MM.1S (cell line): ENCODE measurements around the gene ANKS1B.

Experiments used
- DNase-seq: peaks from one replicate; pipeline ENCODE4 v3.0.0-alpha.2; 2015
- H2AFZ ChIP-seq: fragments of 300-600 bp; sonication (generic); 2 replicates; pipeline ENCODE4 v1.6.0; 2016; ENCODE audit warnings: antibody characterized with exemption, low read length
- H3F3A ChIP-seq: fragments of 300-600 bp; sonication (generic); 2 replicates; pipeline ENCODE4 v1.6.1; 2016; ENCODE audit warnings: mild to moderate bottlenecking, antibody characterized with exemption, low read length, moderate library complexity, mixed read lengths; ENCODE audit not compliant: insufficient read depth
- H3K27ac ChIP-seq: fragments of 300-600 bp; sonication (generic); 2 replicates; pipeline ENCODE4 v1.5.1; 2016; ENCODE audit warnings: mild to moderate bottlenecking, low read length
- H3K27me3 ChIP-seq: fragments of 300-600 bp; sonication (generic); replicated peaks from 2 replicates; pipeline ENCODE4 v1.6.0; 2016; ENCODE audit warnings: low read length; ENCODE audit not compliant: insufficient read depth
- H3K36me3 ChIP-seq: fragments of 300-600 bp; sonication (generic); replicated peaks from 2 replicates; pipeline ENCODE4 v1.6.1; 2016; ENCODE audit warnings: mild to moderate bottlenecking, low read length, mixed read lengths; ENCODE audit not compliant: insufficient read depth
- H3K4me1 ChIP-seq: fragments of 300-600 bp; sonication (generic); 2 replicates; pipeline ENCODE4 v1.6.1; 2016; ENCODE audit warnings: low read length, mixed read lengths
- H3K4me2 ChIP-seq: fragments of 300-600 bp; sonication (generic); 2 replicates; pipeline ENCODE4 v1.6.0; 2016; ENCODE audit warnings: low read depth, low read length
- H3K4me3 ChIP-seq: fragments of 300-600 bp; sonication (generic); 2 replicates; pipeline ENCODE4 v1.5.1; 2016; ENCODE audit warnings: low read length, mixed read lengths
- H3K79me2 ChIP-seq: fragments of 300-600 bp; sonication (generic); 2 replicates; pipeline ENCODE4 v1.6.1; 2016; ENCODE audit warnings: mixed run types, low read length, mixed read lengths
- H3K9ac ChIP-seq: fragments of 300-600 bp; sonication (generic); 2 replicates; pipeline ENCODE4 v1.6.1; 2016; ENCODE audit warnings: low read length, mixed read lengths
- H3K9me2 ChIP-seq: fragments of 300-600 bp; sonication (generic); replicated peaks from 2 replicates; pipeline ENCODE4 v1.6.1; 2016; ENCODE audit warnings: mild to moderate bottlenecking, low read length, mixed read lengths; ENCODE audit not compliant: insufficient read depth
- H3K9me3 ChIP-seq: fragments of 300-600 bp; sonication (generic); replicated peaks from 2 replicates; pipeline ENCODE4 v1.6.1; 2016; ENCODE audit warnings: mild to moderate bottlenecking, low read length, mixed read lengths; ENCODE audit not compliant: insufficient read depth
- H4K20me1 ChIP-seq: fragments of 300-600 bp; sonication (generic); 2 replicates; pipeline ENCODE4 v1.6.1; 2016; ENCODE audit warnings: mild to moderate bottlenecking, low read length, moderate library complexity, mixed read lengths; ENCODE audit not compliant: insufficient read depth
- EZH2 ChIP-seq: fragments of 300-600 bp; sonication (generic); optimal IDR thresholded peaks from 2 replicates; pipeline ENCODE3; 2017; ENCODE audit warnings: low read depth, mild to moderate bottlenecking, antibody characterized with exemption, low read length, mixed read lengths
- EZH2phosphoT487 ChIP-seq: fragments of 300-600 bp; sonication (generic); IDR thresholded peaks from 2 replicates; pipeline ENCODE4 v1.6.1; 2018; ENCODE audit warnings: antibody characterized with exemption, low read length
- TF ChIP-seq, protein P1 (sequence below): fragments of 300-600 bp; sonication (generic); IDR thresholded peaks from 2 replicates; pipeline ENCODE4 v1.5.1; 2016; ENCODE audit warnings: antibody characterized with exemption, low read length, mixed read lengths

Gene ANKS1B

DNA sequence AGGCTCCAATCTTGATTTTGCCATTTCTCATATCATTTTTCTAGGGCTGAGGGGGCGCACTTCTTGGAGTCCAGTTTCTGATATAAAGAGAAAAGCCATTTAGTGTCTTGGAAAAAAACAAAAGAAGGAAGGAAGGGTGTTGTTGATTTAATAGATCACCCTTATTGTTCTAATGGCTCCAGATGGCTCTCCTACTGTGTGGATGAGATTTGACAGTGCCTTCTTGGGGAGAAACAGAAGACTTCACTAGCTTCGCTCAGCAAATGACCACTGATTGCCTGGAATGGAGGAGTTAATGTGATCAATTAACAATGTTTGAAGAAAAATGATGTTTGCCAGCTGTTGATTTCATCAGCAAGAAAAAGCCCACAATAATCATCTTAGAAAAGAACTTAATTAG lies 1123.5 kb downstream of the ANKS1B start:
- DNase-seq = no peak
- TF ChIP-seq EZH2 = no peak
- TF ChIP-seq EZH2phosphoT487 = no peak
- TF ChIP-seq, protein P1, sequence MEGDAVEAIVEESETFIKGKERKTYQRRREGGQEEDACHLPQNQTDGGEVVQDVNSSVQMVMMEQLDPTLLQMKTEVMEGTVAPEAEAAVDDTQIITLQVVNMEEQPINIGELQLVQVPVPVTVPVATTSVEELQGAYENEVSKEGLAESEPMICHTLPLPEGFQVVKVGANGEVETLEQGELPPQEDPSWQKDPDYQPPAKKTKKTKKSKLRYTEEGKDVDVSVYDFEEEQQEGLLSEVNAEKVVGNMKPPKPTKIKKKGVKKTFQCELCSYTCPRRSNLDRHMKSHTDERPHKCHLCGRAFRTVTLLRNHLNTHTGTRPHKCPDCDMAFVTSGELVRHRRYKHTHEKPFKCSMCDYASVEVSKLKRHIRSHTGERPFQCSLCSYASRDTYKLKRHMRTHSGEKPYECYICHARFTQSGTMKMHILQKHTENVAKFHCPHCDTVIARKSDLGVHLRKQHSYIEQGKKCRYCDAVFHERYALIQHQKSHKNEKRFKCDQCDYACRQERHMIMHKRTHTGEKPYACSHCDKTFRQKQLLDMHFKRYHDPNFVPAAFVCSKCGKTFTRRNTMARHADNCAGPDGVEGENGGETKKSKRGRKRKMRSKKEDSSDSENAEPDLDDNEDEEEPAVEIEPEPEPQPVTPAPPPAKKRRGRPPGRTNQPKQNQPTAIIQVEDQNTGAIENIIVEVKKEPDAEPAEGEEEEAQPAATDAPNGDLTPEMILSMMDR = no peak
- Histone ChIP-seq H4K20me1 (no peaks in the 10 kb centered on the region), H3K27ac (no peak overlapping the region), H3K36me3 (no peaks in the 10 kb centered on the region), H3K9me3 (no peaks in the 10 kb centered on the region), H3K79me2 (no peaks in the 10 kb centered on the region), H2AFZ (no peak overlapping the region), H3F3A (no peaks in the 10 kb centered on the region), H3K27me3 (no peaks in the 10 kb centered on the region), H3K9ac (no peak overlapping the region), H3K4me1 (no peaks in the 10 kb centered on the region), H3K9me2 (no peaks in the 10 kb centered on the region), H3K4me3 (no peak overlapping the region), H3K4me2 (no peak overlapping the region)

DNA sequence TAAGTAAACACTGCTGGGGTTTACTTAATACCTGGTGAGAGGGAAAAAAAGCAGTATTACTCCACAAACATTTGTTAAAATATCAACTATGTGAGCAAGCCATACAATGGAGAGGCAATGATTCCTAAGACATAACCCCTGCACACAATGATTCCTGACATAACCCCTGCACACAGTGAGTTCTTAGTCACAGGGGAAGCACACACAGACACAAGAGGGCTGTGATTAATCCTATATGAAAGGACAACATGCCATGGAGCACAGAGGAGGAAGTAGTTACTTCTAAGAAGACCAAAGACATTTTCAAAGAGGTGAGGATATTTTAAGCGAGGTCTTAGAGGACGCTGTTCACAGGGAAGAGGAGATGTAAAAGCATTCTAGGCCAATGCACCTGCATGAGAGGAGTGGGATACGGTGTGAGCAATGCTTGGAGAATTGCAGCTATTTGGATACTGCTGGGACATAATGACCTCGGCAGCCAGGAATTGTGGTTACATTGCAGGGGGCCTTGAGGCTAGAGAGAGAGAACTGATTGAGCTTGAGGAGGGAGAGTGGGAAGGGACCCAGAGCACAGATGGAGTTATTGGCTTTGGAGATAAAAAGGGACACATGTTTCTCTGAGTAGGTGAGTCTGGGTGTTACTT lies 1127.7 kb downstream of the ANKS1B start:
- no peak for DNase-seq
- no peak overlapping the region for H3K27ac ChIP-seq
- no peak overlapping the region for H3K4me2 ChIP-seq

DNA sequence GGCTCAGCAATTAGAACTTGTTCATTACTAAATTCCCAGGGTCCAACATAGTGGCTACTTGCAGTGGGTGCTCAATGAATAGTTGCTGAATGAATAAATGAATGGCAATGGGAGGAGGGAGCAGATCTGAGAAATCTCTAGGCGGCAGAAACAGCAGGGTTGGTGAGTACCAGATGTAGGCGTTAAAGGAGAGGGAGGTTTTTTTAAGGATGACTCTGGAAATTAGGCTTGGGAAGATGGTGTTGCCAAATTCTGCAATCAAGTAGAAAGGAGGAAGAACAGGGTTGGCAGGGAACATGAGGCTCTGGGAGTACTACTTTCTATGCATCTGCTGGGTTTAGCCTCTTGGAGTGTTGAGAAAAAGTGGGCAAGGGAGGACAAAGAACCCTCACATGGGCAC lies 1132.6 kb downstream of the ANKS1B start:
- no peaks in the 10 kb centered on the region for H3K27me3 ChIP-seq
- H3K9me3 ChIP-seq = no peaks in the 10 kb centered on the region
- no peaks in the 10 kb centered on the region for H3K4me1 ChIP-seq
- no peak overlapping the region for H3K9ac ChIP-seq
- no peak overlapping the region for H3K4me3 ChIP-seq
- no peaks in the 10 kb centered on the region for H3K9me2 ChIP-seq
- no peaks in the 10 kb centered on the region for H3K79me2 ChIP-seq
- no peaks in the 10 kb centered on the region for H3K36me3 ChIP-seq
- H2AFZ ChIP-seq = no peak overlapping the region
- no peaks in the 10 kb centered on the region for H3F3A ChIP-seq
- H3K4me2 ChIP-seq = no peak overlapping the region
- TF ChIP-seq EZH2phosphoT487 = no peak
- H3K27ac ChIP-seq = no peak overlapping the region
- no peaks in the 10 kb centered on the region for H4K20me1 ChIP-seq
- no peak for DNase-seq

More for the DNA sequence above, 1127.7 kb downstream of the ANKS1B start:
- H3K27me3 ChIP-seq = no peaks in the 10 kb centered on the region
- no peak overlapping the region for H3K4me3 ChIP-seq
- H3F3A ChIP-seq = no peaks in the 10 kb centered on the region
- TF ChIP-seq, protein P1 = no peak
- TF ChIP-seq EZH2phosphoT487 (no peak), EZH2 (no peak)
- H3K9me2 ChIP-seq = no peaks in the 10 kb centered on the region
- no peak overlapping the region for H3K9ac ChIP-seq
- no peak overlapping the region for H2AFZ ChIP-seq
- H4K20me1 ChIP-seq = no peaks in the 10 kb centered on the region
- H3K36me3 ChIP-seq = no peaks in the 10 kb centered on the region
- no peaks in the 10 kb centered on the region for H3K9me3 ChIP-seq
- H3K4me1 ChIP-seq = no peaks in the 10 kb centered on the region
- no peaks in the 10 kb centered on the region for H3K79me2 ChIP-seq

DNA sequence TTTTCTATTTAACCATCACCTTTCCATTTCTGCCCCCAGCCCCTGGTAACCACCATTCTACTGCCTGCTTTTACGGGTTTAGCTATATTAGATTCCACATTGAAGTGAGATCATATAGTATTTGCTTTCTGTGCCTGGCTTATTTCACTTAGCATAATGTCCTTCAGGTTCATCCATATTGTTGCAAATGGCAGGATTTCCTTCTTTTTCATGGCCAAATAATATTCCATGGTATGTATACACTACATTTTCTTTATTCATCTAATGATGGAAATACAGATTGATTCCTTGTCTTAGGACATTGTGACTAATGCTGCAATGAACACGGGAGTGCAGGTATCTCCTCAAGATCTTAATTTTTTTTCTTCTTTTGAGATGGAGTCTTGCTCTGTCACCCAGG lies 1137.5 kb downstream of the ANKS1B start:
- Histone ChIP-seq H3K79me2 (no peaks in the 10 kb centered on the region), H3K9me2 (no peaks in the 10 kb centered on the region)

More for the DNA sequence above, 1137.5 kb downstream of the ANKS1B start:
- Histone ChIP-seq H3K4me3 (no peak overlapping the region), H3K9me3 (no peaks in the 10 kb centered on the region), H3K4me2 (no peak overlapping the region), H3K4me1 (no peaks in the 10 kb centered on the region), H4K20me1 (no peaks in the 10 kb centered on the region), H3K27me3 (no peaks in the 10 kb centered on the region), H3K36me3 (no peaks in the 10 kb centered on the region), H3F3A (no peaks in the 10 kb centered on the region), H3K27ac (no peak overlapping the region), H3K9ac (no peak overlapping the region), H2AFZ (no peak overlapping the region)
- TF ChIP-seq EZH2phosphoT487 (no peak), EZH2 (no peak)
- TF ChIP-seq, protein P1 = no peak
- no peak for DNase-seq
